Activated CD4-positive, CD25-positive, alpha-beta regulatory T cell (primary cell): ENCODE results near the gene ABCC1.
"Not testable (repeated sequence)": the region's sequence is repeated elsewhere in the genome, so short reads cannot be mapped to it uniquely, and the experiment has no call there.

Experiments used
- DNase-seq, 4 experiments: peaks; one replicate each; lab custom pipeline; 2025; lab: John Stamatoyannopoulos, UW

Gene ABCC1

DNA sequence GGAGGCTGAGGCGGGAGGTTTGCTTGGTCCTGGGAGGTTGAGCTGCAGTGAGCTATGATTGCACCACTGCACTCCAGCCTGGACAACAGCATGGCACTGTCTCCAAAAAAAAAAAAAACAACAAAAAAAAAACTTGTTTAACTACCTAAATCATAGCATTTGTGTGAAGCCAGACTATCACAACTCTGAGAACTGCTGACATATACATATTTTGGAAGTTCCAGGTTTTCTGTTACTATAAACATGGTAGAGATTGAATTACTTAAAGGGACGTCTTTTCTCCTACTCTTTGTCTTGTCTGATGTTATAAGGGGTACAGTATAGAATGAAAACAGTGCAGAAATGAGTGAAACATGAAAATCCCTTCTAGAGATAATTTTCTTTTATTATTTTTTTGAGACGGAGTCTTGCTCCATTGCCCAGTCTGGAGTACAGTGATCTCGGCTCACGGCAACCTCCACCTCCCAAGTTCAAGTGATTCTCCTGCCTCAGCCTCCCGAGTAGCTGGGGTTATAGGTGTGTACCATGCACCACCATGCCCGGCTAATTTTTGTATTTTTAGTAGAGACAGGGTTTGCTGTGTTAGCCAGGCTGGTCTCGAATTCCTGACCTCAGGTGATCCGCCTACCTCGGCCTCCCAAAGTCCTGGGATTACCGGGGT is 18.4 kb downstream of the ABCC1 start:
- DNase-seq: no peak

GRCh38 chr16:15970202-15970601 is 20.8 kb downstream of the ABCC1 start:
- no peak for DNase-seq

DNA sequence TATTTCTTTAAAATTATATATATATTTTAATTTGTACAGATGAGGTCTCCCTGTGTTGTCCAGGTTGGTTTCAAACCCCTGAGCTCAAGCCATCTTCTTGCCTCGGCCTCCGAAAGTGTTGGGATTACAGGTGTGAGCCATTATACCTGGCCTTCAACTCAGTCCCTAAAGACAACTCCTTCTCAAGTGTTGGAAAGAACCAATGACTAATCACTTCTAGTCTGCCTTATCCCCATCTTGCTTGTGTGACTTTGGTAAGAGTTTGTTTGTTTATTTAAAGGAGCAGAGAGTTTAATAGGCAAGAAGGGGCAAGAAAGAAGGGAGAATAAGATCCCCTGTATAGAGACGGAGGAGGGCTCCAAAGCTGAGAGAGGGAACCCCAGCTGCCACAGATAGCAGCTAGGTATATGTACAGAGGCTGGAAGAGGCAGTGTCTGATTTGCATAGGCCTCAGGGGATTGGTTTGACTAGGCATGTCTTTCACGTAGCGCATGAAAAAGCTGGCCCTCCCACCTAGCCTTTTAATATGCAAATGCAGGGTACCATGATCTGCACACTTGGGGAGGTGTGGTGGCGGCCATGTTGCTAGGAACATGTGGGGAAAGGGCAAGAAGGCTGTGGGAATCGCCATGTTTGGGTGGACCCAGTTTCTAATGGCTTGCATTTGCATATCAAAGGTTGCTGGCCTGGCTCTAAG is 21.5 kb downstream of the ABCC1 start:
- DNase-seq: no peak

- DNase-seq: no peak
These were observed 22.0 kb downstream of the ABCC1 start for GRCh38 chr16:15971440-15971815.

DNA sequence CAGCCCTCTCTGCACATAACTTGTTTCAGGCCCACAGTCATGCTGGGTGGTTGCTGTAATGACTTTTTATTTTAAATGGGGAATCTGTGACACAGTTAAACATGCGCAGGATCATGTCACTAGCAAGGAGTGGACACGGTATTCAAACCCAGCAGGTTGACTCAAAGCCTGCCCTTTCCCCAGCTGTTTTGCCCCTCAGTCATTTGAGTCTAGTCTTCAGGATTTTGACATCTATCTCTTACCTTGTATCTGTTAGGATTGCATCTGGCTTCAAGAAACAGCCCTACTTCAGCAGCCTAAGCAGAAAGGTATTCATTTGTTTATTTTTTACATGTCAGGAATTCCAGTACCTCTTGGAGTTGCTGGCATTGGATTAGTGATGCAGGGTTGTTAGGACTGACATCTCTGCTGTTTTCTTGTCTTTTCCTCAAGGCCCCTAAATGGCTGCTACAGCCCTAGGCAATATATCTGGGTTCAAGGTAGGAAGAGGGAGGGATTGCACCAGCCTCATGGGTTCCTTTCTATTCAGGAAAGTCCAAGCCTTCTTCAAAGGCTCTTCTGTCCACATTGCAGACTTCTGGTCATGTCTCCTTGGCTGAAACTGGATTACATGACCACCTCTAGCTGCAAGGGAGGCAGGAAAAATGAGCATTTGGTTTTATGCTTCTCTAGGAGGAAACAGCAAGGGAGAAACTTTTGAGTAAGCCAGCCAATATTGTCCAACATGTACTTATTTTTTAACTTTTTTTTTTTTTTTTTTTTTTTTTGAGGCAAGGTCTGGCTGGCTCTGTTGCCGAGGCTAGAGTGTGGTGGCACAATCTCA is 22.8 kb downstream of the ABCC1 start:
- no peak for DNase-seq

DNA sequence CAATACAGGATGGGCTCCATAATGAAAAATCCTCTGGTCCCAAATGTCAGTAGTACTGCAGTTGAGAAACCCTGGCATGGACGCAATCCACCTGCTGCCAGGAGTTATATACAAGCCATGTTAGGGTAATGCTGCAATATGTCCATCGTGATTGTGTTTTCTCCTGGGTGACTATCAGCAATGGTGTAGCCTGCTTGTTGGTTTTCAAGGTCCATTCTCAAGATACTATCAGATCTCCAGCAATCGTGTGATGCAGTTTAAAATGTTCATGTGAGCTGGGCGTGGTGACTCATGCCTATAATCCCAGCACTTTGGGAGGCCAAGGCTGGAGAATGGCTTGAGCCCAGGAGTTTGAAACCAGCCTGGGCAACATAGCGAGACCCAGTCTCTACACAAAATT is 24.0 kb downstream of the ABCC1 start:
- no peak for DNase-seq

DNA sequence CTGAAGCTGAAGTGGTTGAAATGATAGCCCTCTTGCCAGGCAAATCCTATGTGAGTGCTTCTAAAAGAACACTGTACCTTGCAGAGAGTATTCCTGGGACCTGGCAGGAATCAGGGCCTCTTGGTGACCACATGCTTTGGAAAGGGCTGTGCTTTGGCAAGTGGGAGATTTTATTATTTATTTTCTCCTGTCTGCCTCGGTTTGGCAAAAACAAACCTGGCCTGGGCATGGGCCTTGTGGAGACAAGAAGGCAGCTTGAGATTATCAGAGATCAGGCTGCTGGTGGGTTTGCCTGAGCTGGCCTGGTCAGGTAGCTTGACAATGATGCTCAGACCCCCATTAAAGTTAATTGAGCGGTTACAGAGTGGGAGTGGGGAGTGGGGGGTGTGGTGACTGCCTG is 24.6 kb downstream of the ABCC1 start:
- DNase-seq: no peak

DNA sequence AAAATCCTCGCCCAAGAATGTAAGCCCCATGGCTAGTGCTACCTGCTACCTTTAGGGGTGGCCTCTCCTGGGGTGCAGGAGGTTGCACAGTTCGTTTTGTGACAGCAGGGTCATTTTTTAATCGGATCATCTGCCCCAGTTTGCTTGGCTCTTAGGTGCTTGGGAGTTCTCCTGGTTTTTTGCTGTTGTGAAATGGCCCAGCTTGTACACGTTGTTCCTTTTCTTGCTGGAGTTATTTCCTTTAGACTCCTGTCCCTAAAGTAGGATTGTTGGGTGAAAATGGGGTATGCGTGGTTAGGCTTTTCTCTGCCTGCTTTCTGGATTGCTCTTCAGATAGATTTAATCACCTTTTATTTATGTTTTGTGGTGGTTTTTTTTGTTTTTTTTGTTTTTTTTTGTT is 25.8 kb downstream of the ABCC1 start:
- no peak for DNase-seq

DNA sequence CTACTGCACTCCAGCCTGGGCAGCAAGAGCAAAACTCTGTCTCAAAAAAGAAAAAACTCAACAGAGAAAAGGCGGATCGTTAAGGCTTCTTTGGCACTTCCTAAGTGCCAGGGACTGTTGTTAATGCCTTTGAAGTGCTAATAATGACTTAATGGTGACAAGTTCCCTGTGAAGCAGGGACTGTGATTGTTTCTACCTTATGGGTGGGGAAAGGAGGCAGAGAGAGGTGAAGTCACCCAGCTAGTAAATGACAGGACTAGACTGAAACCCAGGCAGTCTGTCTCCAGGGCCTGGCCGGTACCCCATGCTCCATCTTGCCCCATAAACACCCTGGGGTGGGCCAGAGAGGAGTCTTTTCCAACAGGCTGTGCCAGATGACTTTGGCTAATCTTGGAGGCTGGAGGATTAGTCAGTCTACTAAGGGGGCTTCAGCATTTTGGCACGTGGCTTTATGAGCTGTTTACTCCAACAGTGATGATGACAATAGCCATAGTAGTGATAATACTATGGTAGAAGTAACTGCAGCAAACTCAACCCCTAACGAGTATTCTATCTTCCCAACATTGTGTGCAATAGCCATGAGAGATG is 26.9 kb downstream of the ABCC1 start:
- no peak for DNase-seq

- DNase-seq: no peak
These were observed 27.7 kb downstream of the ABCC1 start for GRCh38 chr16:15976929-15977637.

DNA sequence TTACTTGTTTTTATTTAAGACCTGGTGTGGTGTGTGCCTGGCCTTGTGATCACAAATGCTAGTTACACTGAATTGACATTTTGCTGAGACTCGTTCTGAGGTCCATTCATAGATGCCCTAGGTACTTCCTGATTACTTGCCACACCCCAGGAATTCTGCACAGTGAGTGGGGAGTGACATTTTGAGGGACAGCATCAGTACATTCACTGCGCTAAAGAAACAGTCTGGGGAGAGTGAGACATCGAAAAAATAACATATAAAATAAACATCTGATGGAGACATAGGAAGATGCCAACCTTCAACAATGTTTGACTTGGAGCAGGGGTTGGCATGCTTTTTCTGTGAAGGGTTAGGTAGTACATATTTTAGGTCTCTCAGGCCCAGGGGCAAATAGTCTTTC is 30.4 kb downstream of the ABCC1 start:
- DNase-seq: no peak

DNA sequence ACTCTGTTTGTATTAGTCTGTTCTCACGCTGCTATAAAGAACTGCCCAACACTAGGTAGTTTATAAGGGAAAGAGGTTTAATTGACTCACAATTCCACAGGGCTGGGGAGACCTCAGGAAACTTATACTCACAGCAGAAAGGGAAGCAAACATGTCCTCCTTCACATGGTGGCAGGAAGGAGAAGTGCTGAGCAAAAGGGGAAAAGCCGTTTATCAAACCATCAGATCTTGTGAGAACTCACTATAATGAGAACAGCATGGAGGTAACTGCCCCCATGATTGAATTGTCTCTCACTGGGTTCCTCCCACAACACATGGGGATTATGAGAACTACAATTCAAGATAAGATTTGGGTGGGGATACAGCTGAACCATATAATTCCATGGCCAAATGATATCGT is 30.9 kb downstream of the ABCC1 start:
- DNase-seq: no peak

DNA sequence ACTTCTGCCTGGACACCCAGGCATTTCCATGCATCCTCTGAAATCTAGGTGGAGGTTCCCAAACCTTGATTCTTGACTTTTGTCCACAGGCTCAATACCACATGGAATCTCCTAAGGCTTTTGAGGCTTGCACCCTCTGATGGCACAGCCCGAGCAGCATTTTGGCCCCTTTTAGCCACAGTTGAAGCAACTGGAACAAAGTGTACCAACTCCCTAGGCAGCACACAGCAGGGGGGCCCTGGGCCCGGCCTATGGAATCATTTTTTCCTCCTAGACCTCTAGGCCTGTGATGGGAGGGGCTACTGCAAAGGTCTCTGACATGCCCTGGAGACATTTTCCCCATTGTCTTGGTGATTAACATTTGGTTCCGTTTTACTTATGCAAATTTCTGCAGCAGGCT is 32.0 kb downstream of the ABCC1 start:
- DNase-seq: no peak

GRCh38 chr16:15982194-15982915 is 32.9 kb downstream of the ABCC1 start:
- not testable (repeated sequence) for DNase-seq

DNA sequence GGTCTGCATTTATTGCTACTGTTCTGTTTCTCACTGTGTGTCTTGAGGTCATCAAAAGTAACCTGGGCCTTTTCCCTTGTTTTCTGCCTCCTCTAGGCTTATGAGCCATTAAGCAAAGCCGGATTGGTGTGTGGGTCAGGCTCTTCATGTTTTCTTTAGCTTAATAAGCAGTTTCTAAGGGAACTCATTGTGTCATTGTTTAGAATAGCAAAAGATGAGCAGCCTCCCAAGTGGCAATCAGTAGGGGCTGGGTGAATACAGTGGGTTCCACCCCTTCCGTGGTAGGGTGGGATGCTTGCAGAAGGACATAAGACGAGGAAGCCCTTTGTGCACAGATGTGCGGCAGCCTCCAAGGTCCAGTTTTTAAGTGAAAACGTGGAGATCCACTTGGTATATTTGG is 34.5 kb downstream of the ABCC1 start:
- no peak for DNase-seq

DNA sequence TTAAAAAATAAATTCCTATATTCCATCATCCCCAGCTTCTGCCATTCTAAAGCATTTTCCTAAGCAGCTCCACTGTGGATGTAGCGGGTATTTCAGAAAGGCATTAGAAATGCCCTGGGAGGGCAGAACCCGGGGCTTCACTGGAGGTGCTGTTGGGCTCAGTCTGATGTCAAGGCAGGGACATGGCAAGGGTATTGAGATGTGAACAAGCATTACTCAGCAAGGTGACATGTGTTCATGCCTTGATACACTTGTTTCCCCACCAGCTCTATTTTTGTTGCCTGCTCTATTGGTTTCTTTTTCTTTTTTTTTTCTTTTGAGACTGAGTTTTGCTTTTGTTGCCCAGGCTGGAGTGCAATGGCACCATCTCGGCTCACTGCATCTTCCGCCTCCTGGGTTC is 35.7 kb downstream of the ABCC1 start:
- no peak for DNase-seq

GRCh38 chr16:15986261-15986660 is 36.8 kb downstream of the ABCC1 start:
- DNase-seq: no peak

- no peak for DNase-seq
These were observed 39.0 kb downstream of the ABCC1 start for GRCh38 chr16:15988268-15989013.

DNA sequence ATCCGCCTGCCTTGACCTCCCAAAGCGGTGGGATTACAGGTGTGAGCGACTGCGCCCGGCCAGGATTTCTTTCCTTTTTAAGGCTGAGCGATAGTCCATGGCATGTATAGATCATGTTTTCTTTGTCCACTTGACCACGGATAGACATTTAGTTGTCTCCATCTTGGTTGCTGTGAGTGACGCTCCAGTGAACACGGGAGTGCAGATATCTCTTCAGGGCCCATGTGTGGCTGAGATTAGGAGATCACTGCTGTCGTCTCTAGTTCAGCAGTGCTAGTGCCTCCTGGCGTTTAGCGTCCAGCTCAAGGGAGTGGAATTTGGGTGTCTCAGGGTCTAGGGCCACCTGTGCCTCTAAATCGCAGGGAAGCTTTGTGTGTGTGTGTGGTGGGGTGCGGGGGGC is 41.5 kb downstream of the ABCC1 start:
- DNase-seq: no peak

DNA sequence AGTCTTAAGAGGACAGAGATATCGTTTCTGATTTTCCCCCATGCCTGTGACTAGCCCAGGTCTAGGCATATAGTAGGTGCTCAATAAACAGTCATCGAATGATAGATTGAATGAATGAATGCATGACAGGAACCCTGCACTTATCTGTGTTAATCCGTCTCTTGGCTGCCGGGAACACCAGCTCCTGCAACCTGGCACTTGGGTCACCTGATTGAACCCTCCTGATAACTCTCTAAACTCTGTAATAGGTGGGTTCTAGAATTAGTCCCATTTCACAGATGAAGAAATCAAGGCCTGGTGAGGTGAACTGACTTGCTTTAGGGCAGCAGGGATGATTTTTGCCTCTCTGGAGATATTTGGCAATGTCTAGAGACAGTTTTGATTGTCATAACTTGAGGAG is 43.7 kb downstream of the ABCC1 start:
- no peak for DNase-seq

- no peak for DNase-seq
These were observed 44.1 kb downstream of the ABCC1 start for GRCh38 chr16:15993541-15993940.
